ENCODE results near the gene KLF2.

KLF2 gene

DNA sequence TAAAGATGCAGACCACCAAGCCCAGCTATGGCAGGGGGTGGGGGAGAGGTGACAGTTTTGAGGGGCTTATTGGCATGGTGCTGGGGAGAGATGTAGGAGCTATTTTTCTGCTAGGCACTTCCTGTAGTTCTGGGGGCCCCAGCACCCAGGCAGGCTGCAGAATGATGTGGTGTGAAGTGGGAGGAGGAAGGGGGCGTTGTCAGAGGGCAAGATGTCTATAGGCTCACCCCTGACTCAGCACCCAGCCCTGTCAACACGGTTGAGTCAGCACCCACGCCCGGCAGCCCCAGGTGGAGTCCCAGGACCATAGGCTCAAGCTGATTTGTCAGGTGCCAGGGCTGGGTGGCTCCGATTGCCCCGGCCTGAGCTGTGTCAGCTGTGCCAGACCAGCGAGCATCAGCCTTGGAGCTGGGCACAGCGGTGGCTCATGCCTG, 5.8 kb downstream of the KLF2 start:
- TF ChIP-seq, protein P1, sequence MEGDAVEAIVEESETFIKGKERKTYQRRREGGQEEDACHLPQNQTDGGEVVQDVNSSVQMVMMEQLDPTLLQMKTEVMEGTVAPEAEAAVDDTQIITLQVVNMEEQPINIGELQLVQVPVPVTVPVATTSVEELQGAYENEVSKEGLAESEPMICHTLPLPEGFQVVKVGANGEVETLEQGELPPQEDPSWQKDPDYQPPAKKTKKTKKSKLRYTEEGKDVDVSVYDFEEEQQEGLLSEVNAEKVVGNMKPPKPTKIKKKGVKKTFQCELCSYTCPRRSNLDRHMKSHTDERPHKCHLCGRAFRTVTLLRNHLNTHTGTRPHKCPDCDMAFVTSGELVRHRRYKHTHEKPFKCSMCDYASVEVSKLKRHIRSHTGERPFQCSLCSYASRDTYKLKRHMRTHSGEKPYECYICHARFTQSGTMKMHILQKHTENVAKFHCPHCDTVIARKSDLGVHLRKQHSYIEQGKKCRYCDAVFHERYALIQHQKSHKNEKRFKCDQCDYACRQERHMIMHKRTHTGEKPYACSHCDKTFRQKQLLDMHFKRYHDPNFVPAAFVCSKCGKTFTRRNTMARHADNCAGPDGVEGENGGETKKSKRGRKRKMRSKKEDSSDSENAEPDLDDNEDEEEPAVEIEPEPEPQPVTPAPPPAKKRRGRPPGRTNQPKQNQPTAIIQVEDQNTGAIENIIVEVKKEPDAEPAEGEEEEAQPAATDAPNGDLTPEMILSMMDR (IDR thresholded peaks at IDR 0.05; ENCODE audit: insufficient read depth, low read depth, low read length, missing control alignments) = no peak
- peak; percentile 97 for DNase-seq (ENCODE audit: low read depth)
- no peak overlapping the region for H3K4me3 ChIP-seq (ENCODE audit: low read length)

DNA sequence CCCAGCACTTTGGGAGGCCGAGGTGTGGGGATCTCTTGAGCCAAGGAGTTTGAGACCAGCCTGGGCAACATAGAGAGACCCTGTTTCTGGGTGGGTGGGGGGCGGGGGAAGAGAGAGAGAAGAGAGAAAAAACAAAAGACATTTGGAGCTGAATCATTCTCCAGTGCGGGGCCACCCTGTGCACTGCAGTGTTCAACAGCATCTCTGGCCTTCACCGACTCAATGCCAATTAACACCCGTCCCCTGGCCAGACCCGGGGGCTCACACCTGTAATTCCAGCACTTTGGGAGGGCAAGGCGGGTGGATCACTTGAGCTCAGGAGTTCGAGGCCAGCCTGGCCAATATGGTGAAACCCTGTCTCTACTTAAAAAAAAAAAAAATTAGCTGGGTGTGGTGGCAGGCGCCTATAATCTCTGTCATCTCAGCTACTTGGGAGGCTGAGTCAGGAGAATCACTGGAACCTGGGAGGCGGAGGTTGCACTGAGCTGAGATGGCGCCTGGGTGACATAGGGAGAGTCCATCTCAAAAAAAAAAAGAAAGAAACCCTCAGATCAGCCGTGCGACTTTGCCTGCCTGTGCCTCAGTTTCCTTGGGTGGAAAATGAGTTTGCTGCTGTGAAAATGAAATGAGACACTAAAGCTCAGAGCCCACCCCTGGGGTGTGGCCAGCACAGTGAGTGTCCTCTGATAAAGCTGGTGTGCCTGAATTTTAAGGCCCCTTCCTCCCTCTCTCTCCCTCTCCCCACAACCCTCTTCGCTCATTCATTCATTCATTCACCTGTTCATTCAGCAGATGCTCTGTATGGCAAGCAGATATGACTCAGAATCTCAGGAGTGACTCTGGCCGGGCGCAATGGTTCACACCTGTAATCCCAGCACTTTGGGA, 6.4 kb downstream of the KLF2 start:
- no peak overlapping the region for H3K4me3 ChIP-seq (ENCODE audit: low read length)
- TF ChIP-seq, protein P1 (IDR thresholded peaks at IDR 0.05; ENCODE audit: insufficient read depth, low read depth, low read length, missing control alignments) = no peak
- DNase-seq (ENCODE audit: low read depth) = no peak

DNA sequence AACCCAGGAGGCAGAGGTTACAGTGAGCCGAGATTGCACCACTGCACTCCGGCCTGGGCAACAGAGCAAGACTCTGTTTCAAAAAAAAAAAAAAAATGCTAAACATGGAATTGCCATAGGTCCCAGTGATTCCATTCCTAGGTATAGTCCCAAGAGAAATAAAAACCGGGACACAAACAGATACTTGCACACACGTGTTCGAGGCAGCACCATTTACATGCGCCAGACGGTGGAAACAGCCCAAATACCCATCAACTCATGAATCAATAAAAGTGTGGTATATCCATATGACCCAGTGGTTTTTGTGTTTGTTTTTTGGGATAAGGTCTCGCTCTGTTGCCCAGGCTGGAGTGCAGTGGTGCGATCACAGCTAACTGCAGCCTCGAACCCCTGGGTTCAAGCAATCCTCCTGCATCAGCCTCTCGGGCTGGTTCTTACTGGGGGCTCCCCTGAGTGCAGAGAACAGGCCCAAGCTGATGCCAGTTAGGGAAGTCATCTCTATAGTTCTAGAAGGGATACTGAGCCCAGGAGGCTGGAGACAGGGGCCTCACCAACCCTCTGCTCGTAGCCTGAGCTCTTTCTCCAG, 8.5 kb downstream of the KLF2 start:
- DNase-seq (ENCODE audit: low read depth) = no peak
- TF ChIP-seq, protein P1 (IDR thresholded peaks at IDR 0.05; ENCODE audit: insufficient read depth, low read depth, low read length, missing control alignments) = no peak
- H3K4me3 ChIP-seq (ENCODE audit: low read length) = no peak overlapping the region

DNA sequence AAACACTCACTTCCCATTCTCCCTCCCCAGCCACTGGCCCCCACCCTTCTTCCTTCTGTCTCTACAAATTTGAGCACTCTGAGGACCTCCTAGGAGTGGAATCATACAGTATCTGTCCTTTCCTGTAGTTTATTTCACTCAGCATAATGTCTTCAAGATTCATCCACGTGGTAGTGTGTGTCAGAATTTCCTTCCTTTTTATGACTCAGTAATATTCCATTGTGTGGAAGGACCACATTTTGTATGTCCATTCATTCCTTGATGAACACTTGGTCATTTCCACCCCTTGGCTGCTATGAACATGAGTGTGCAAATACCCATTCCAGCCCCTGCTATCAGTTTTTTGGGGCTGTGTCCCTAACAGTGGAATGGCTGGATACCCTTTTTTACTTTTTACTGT, 9.8 kb downstream of the KLF2 start:
- TF ChIP-seq, protein P1 (IDR thresholded peaks at IDR 0.05; ENCODE audit: insufficient read depth, low read depth, low read length, missing control alignments) = no peak
- DNase-seq (ENCODE audit: low read depth) = no peak
- H3K4me3 ChIP-seq (ENCODE audit: low read length) = no peak overlapping the region

DNA sequence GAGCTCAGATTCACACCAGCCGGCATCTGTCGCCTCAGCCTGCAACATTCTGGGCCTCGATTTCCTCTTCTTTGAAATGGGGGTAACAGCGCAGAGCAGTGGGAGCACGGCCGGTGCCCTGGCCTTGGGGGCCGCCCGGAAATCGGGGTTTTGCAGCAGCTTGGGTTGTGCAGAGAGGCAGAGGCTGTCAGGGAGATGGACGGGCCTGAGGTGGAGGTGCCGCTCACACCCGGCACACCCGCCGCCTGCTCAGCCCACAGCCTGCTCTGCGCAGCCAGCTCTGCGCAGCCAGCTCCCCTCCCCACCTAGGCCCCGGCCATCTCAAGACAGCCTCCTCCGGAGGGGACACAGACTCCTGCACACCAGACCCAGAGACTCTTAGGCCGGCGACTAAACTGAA, 10.6 kb downstream of the KLF2 start:
- DNase-seq (ENCODE audit: low read depth) = no peak
- TF ChIP-seq, protein P1 (IDR thresholded peaks at IDR 0.05; ENCODE audit: insufficient read depth, low read depth, low read length, missing control alignments) = no peak

DNA sequence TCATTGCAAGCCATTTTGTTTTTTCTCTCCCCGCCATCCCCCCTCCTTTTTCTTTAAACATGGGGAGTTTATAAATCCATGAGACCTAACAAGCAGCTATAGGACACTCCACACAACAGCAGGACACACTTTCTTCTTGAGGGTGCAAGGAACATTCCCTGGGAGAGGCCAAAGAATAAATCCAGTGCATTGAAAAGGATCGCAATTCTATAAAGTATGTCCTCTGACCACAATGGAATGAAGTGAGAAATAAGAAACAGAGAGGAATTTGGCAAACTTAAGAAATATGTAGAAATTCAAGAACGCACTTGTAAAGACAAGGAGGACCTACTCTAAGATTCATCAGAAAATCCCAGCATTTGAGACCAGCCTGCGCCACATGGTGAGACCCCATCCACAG, 11.9 kb downstream of the KLF2 start:
- TF ChIP-seq, protein P1 (IDR thresholded peaks at IDR 0.05; ENCODE audit: insufficient read depth, low read depth, low read length, missing control alignments) = no peak
- no peak overlapping the region for H3K4me3 ChIP-seq (ENCODE audit: low read length)
- no peak for DNase-seq (ENCODE audit: low read depth)

More for the DNA sequence above, 10.6 kb downstream of the KLF2 start:
- no peak overlapping the region for H3K4me3 ChIP-seq (ENCODE audit: low read length)

Data from epithelial cell of esophagus (primary cell).